Pons (tissue), 1 donor: ENCODE measurements around the gene SIRPD.
"Not testable (repeated sequence)": the region's sequence is repeated elsewhere in the genome, so short reads cannot be mapped to it uniquely, and the experiment has no call there.

ENCODE experiments used
- DNase-seq: peaks from one replicate; pipeline ENCODE4 v3.0.0-alpha.2; 2016; ENCODE audit warnings: low spot score

Gene SIRPD

GRCh38 chr20:1557605-1558004 lies at the start of gene SIRPD:
TSS of gene SIRPD (minus strand) at chr20:1557705. CDS start at chr20:1557653, 52 bp downstream.
- DNase-seq: no peak

GRCh38 chr20:1600736-1601135 lies 43.2 kb upstream of the SIRPD start:
- no peak for DNase-seq

DNA sequence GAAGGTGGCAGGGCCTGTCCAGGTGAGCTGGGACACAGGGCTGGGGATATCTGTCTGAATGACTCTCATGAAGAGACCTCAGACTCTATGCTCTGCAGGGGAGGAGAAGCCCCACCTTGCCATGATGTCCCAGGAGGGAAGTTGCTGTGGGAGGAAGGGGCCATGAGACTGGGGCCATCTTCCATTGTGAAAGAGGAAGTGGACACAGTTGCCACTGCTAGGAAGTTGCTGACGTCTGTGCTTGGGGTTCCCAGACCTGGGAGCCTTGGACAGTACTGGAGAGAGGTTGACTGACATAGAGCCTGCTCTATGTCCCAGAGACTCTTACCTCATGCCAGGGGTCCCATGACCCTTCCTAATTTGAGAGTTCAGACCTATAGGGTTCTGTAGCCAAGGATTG lies 37.8 kb upstream of the SIRPD start:
- DNase-seq: no peak

DNA sequence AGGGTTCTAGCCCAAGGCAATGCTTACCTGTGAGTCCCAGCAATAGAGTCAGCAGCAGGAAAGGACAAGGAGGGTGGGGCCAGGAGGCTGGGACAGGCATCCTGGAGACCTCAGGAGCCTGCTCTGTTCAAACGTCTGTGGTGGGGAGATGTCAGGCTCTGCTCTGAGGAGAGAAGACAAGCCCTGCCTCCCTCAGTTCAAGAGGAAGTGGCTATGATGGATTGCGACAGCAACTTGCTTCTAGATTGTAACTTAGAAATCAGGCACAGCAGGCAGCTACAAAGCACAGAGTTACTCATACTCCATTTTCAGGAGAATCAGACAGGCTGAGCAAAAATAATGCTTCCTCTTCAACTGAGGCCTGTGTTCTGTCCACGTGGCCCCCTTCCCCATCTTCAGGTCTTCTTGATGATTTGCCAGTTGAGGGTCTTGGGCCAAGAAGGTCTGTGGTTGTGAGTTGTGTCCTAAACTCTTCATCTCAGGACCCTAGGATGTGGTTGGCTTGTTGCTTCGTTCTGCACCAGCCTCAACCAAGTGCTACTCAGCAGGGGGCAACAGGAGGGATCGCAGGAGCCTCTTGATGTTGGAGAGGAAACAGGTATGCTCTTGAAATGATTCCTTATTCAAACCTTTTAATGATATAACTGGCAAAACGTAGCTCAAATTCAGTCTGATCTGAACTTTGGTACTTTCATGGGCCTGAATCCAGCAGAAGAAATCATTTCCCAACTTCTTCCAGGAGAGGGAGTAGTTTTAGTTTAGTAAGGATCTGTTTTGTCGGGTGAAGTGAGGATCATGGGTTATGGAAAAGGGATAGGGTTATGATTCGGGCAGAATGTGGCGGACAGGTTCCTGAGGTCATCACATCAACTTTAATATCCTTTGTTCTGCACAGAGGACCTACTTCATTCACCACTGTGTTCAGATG lies 31.3 kb upstream of the SIRPD start:
- no peak for DNase-seq

DNA sequence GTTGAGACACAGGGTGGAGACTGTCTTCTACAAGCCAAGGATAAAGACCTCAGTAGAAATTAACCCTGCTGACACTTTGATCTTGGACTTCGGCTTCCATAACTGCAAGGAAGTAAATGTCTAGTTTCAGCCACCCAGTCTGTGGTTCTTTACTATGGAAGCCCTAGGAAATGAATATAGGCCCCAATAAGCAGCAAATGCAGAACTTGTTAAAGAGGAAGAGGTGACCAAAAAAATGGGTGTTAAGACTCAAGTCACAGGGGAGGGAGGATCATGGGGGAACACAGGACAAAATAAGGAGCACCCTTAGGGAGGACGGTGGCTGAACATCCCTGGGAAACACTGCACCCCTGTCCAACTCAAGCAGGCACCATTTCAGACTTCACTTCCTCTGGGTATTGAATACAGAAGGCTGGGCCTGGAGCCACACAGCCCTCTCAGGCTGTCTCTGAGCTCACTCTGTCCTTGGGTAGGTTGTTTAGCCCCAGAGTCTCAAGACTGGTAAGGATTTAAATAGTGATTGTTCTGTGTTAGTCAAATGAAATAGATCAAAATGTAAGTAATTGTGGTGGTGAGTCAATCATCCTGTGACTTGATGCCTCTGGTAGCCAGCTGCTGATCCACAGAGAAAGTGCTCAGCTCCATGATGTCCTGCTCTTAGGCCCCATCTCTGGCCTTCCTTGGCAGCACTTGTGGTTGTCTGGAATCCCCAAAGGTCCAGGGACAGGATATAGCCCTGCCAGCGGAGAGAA lies 30.5 kb upstream of the SIRPD start:
- DNase-seq: no peak

- no peak for DNase-seq
Observed at GRCh38 chr20:1579488-1579887, 22.0 kb upstream of the SIRPD start.

DNA sequence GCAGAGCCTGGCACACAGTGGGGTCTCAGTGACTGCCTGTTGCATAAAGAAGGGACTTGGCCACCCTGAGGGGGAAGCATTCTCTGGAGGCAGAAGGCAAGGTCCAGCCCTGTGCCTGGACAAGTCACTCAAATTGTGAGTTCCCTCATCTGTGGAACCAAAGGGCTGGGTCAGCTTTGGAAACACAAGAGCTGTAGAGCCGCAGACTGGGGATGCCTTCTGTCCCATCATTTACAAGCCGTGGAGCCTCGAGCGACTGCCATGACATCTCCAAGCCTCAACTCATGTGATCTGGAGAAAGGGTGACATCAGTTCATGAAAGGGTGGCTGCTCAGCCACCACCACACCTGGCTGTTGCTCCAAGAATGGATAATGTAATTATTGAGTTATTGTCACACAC lies 20.4 kb upstream of the SIRPD start:
- no peak for DNase-seq

DNA sequence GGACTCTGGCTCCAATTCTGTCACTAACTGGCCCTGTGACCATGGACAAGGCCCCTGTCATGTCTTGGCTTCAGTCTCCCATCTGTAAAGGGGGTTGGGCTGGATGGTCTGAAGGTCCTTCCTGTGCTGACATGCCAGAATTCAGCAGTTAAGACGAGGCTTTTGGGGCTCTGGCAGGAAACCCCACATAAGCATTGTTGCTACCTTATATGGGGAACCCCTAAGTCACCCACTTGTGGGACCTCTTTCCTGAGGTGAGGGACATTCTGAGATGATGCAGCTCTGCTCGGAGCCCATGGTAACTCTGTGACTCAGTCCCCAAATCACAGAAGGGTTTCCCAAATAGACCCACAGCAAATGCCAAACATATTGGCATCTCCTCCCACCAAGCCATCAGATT lies 19.8 kb upstream of the SIRPD start:
- DNase-seq: not testable (repeated sequence)

- no peak for DNase-seq
Observed at GRCh38 chr20:1576641-1577040, 19.1 kb upstream of the SIRPD start.

GRCh38 chr20:1576003-1576402 lies 18.5 kb upstream of the SIRPD start:
- not testable (repeated sequence) for DNase-seq

DNA sequence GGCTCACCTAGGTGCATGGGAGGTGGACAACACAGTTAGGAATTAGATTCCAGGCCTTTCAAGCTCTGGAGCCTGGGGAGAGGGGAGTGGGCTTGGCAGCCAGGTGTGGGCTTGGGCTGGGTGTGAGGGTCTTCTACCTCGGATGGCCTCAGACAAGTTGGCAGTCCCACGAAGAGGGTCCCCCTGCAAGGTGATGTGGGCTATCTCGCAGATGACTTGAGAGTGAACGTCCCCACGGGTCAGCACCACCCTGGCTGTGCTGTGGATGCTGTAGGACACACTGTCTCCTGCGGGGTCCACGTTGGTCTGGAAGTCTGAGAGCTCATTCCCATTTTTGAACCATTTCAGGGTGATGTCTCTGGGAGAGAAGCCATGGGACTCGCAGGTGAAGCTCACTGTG lies 14.1 kb upstream of the SIRPD start:
- DNase-seq: not testable (repeated sequence)

GRCh38 chr20:1569415-1569881 lies 11.9 kb upstream of the SIRPD start:
- peak; percentile 0 for DNase-seq

- peak; percentile 6 for DNase-seq
Observed at GRCh38 chr20:1568163-1568490, 10.6 kb upstream of the SIRPD start.

DNA sequence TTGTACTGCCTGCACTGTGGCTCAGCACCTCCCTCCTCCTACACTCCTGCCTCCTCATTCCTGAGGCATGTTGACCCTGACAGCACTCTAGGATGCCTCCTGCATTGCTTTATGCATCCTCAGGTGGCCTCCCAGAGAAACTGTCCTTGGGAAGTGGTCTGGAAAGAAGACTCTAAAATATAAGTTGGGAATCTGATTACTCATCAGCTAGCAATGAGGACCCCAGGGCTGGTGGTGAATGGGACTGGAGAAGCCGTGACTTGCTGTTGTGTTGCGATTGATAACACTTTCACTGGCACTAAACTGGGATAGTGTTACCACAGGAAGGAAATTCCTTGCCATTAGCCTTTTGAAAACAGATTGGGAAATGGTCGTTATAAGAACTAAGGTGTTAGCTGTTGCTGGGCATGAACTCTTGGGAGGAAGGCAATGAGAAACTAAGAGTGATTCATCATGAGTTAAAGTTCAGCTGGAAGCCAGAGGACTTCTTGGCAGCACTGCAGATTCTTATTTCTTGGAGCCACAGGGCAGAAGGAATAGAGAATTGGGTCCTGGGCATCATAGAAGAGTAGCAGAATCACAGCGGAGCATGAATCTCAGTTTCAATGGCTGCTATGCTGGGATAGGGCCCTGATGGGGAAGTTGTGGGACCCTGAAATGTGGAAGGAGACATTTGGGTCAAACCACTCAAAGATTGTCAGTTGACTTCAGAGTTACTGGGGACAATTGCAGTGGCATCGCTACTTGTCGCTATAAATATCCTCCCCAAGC lies 10.1 kb upstream of the SIRPD start:
- DNase-seq: peak; percentile 13

DNA sequence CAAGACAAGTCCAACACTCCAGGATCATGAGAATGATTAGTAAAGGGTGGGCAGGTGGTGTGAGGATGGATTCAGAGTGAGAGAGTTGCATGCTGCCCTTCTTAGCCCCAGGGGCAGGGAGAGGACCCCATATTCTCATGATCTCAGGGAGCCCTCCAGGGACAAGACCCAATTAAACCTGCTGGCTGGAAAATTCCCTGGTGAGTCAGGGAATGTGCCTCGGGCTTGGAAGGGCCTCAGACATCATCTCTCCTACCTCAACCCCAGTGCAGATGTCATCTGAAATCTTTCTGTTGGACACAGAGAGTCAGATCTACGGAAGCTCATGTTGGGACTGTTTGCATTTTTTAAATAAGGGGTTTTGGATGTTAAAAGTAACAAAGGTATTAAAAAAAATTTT lies 9.2 kb upstream of the SIRPD start:
- no peak for DNase-seq

DNA sequence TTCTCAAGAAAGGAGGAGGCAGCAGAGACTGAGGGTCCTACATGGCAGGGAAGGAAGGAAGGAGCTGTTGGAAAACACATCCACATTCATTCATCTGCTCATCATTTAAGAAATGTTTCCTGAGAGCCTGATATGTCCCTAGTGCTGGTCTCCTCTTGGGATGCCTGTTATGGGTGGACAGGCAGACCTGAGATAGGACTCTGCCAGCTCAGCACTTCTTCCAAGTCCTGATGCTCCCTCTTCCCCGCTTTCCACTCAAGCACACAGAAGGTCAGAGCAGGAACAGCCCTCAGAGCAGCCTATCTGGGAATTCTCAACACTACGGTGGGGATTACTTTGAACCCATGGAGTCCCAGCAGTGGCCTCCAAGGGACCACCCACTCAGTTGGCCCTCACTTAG lies 8.0 kb upstream of the SIRPD start:
- DNase-seq: no peak

DNA sequence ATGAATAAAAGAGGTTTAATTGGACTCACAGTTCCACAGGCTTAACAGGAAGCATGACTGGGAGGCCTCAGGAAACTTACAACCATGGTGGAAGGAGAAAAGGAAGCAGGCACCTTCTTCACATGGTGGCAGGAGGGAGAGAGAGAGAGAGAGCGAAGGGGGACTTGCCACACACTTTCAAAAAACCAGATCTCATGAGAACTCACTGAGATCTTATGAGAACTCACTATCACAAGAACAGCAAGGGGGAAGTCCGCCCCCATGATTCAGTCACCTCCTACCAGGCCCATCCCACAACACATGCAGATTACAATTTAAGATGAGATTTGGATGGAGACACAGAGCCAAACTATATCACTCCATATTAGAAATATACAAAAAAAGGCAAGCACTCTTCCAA lies 6.1 kb upstream of the SIRPD start:
- no peak for DNase-seq

DNA sequence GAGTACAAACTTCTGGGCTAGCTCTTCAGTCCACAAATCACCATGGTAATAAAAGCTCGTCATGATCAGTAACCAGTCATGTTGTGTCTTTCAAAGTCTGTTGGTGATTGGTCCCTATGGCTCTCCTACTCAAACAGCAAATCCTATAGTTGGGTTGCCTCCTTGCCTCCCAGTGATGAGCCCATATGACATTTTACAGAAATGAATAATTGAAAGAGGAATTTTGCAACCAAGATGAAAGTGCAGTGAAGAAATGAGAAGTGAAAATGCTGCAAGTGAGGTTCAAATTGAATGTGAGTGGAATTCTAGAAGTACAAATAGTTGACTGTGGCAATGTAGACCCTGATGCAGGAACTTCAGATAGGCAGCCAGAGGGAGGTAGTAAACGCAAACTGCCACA lies 5.1 kb upstream of the SIRPD start:
- DNase-seq: no peak

DNA sequence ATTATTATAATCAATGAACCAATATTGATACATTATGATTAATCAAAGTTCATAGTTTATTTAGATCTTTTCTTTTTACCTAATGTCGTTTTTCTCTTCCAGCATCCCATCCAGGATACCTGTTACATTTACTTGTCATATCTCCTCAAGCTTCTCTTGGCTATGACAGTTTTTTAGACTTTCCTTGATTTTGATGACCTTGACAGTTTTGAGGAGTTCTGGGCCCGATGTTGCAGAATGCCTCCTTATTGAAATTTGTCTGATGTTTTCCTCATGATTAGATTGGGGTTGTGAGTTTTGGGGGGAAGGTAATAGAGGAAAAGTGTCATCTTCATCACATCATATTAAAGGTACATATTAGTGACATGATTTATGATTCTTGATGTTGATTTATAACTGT lies 3.8 kb upstream of the SIRPD start:
- no peak for DNase-seq

DNA sequence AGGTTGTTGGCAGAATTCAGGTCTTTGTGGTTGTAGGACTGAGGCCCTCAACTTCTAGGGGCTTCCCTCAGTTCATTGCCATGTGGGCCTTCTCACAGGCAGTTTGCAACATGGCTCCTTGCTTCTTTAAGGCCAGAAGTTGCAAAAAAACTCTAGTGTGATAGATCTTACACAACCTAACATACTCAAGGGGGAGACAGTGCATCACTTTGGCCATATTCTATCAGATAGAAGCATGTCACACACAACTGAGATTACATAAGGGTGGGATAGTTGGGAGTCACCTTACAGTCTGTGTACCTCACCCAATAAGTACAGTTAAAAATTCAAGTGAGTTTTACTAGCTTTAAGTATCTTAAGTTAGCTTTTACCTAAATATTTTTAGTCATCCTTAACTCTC lies 1.6 kb downstream of the SIRPD start:
- DNase-seq: no peak

GRCh38 chr20:1539816-1540419 lies 17.6 kb downstream of the SIRPD start:
- DNase-seq: no peak

DNA sequence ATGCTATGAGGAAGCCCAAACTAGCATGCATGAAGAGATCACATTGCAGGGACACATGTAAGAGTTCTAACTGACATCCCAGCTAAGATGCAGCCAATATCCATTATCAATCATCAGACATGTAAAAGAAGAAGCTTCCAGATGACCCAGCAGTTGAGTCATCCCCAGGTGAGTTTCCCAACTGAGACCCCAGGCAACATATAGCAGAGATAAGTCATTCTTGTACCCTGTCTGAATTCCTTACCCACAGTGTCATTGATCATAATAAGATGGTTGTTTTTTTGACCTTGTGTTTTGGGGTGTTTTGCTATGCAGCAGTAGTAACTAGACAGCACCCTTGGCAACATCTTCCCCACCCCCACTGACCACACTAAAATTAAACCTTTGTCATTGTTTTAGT lies 18.9 kb downstream of the SIRPD start:
- no peak for DNase-seq
